SK-N-SH (cell line): ENCODE data around the gene MRPS22. TPM values are rescaled to one million over a fixed set of nuclear protein-coding genes. Genes with fewer than 3 reads are reported as not detected.
A peak's percentile ranks its signal among the peaks of the same experiment; 100 is the strongest.

Experiments used
- CTCF ChIA-PET: fragments of 300-600, 350-600 bp; formaldehyde crosslinking; extraction: SDS; loops from one replicate; lab custom pipeline; 2021; lab: Yijun Ruan, JAX
- POLR2A ChIA-PET: fragments of 350-600 bp; sonication (Branson Sonifier 250); formaldehyde crosslinking; extraction: SDS; loops from one replicate; lab custom pipeline; 2020; ENCODE audit warnings: antibody characterized with exemption, inconsistent platforms; lab: Yijun Ruan, JAX
- DNase-seq: peaks from one replicate; pipeline ENCODE4 v3.0.0; 2012
- H2AFZ ChIP-seq: fragments of 200-600 bp; sonication (generic); 2 replicates; pipeline ENCODE4 v1.8.1; 2016; ENCODE audit warnings: antibody characterized with exemption, mild to moderate bottlenecking, low read depth
- H3F3A ChIP-seq: fragments of 200-600 bp; sonication (generic); replicated peaks from 2 replicates; pipeline ENCODE3; 2016; ENCODE audit warnings: antibody characterized with exemption, mild to moderate bottlenecking; ENCODE audit not compliant: insufficient read depth
- H3K27ac ChIP-seq, 2 experiments: fragments of 200-500 bp in 1 of 2; fragments of 200-600 bp in 1 of 2; sonication (Bioruptor generic) in 1 of 2; sonication (generic), shearing (Covaris generic) in 1 of 2; 2 replicates each; pipeline versions ENCODE4 v1.5.1 to v1.6.1; 2014 to 2016; ENCODE audit warnings: low read depth in 2 of 2, inconsistent platforms in 1 of 2, low read length in 1 of 2, mild to moderate bottlenecking in 1 of 2, mixed read lengths in 1 of 2
- H3K27me3 ChIP-seq: fragments of 200-600 bp; sonication (generic), shearing (Covaris generic); 2 replicates; pipeline ENCODE4 v1.6.1; 2016; ENCODE audit warnings: mixed run types; ENCODE audit not compliant: insufficient read depth
- H3K36me3 ChIP-seq, 2 experiments: fragments of 200-500 bp in 1 of 2; fragments of 200-600 bp in 1 of 2; sonication (Bioruptor generic) in 1 of 2; sonication (generic) in 1 of 2; replicated peaks in 1 of 2; 2 replicates each; pipeline versions ENCODE3 to v1.5.1; 2014 to 2016; ENCODE audit warnings: low read length in 1 of 2, mild to moderate bottlenecking in 1 of 2; ENCODE audit not compliant: insufficient read depth in 2 of 2, control insufficient read depth in 1 of 2
- H3K4me1 ChIP-seq, 2 experiments: fragments of 200-500 bp in 1 of 2; fragments of 200-600 bp in 1 of 2; sonication (Bioruptor generic) in 1 of 2; sonication (generic), shearing (Covaris generic) in 1 of 2; 2 replicates each; pipeline versions ENCODE4 v1.5.1 to v1.6.1; 2014 to 2016; ENCODE audit warnings: low read depth in 1 of 2, low read length in 1 of 2, mixed run types in 1 of 2; ENCODE audit not compliant: insufficient read depth in 2 of 2, control insufficient read depth in 1 of 2
- H3K4me2 ChIP-seq: fragments of 200-600 bp; sonication (generic), shearing (Covaris generic); 2 replicates; pipeline ENCODE4 v1.6.1; 2017; ENCODE audit warnings: mixed run types
- H3K4me3 ChIP-seq, 2 experiments: fragments of 200-500 bp in 1 of 2; fragments of 200-600 bp in 1 of 2; sonication (Bioruptor generic) in 1 of 2; sonication (generic), shearing (Covaris generic) in 1 of 2; 2 replicates each; pipeline versions ENCODE4 v1.5.1 to v1.8.1; 2014 to 2016; ENCODE audit warnings: low read depth in 2 of 2, inconsistent platforms in 1 of 2, low read length in 1 of 2, mild to moderate bottlenecking in 1 of 2, mixed read lengths in 1 of 2, moderate library complexity in 1 of 2
- H3K79me2 ChIP-seq: fragments of 200-600 bp; sonication (generic); 2 replicates; pipeline ENCODE4 v1.8.1; 2017; ENCODE audit warnings: mild to moderate bottlenecking; ENCODE audit not compliant: insufficient read depth
- H3K9ac ChIP-seq: fragments of 200-600 bp; sonication (generic); 2 replicates; pipeline ENCODE4 v1.6.1; 2017; ENCODE audit warnings: mixed run types
- H3K9me2 ChIP-seq: fragments of 200-600 bp; sonication (generic); 2 replicates; pipeline ENCODE4 v1.6.1; 2017; ENCODE audit warnings: mixed run types
- H3K9me3 ChIP-seq: fragments of 200-600 bp; sonication (generic); 2 replicates; pipeline ENCODE4 v1.6.1; 2017; ENCODE audit warnings: mixed run types, mild to moderate bottlenecking, moderate library complexity
- H4K20me1 ChIP-seq: fragments of 200-600 bp; sonication (generic); 2 replicates; pipeline ENCODE4 v1.6.1; 2017; ENCODE audit warnings: mild to moderate bottlenecking, mixed run types; ENCODE audit not compliant: insufficient read depth
- ELF1 ChIP-seq: IDR thresholded peaks from 2 replicates; pipeline ENCODE4 v1.4.0; 2012
- EZH2phosphoT487 ChIP-seq: fragments of 200-600 bp; sonication (generic); IDR thresholded peaks from 2 replicates; pipeline ENCODE4 v1.6.1; 2017; ENCODE audit warnings: low read depth, mixed run types, mild to moderate bottlenecking, antibody characterized with exemption, moderate library complexity, borderline replicate concordance
- FOSL2 ChIP-seq: IDR thresholded peaks from 2 replicates; pipeline ENCODE4 v1.4.0; 2012; ENCODE audit warnings: low read depth, mild to moderate bottlenecking, moderate library complexity, borderline replicate concordance
- NFIC ChIP-seq: IDR thresholded peaks from 2 replicates; pipeline ENCODE4 v1.4.0; 2012; ENCODE audit warnings: borderline replicate concordance
- RAD21 ChIP-seq: IDR thresholded peaks from 2 replicates; pipeline ENCODE4 v1.6.1; 2012; ENCODE audit warnings: mild to moderate bottlenecking, low read length
- SIN3A ChIP-seq: IDR thresholded peaks from 2 replicates; pipeline ENCODE4 v1.6.1; 2012; ENCODE audit warnings: low read depth, mild to moderate bottlenecking, low read length, moderate library complexity, borderline replicate concordance
- SMC3 ChIP-seq: IDR thresholded peaks from 2 replicates; pipeline ENCODE4 v1.6.1; 2012; ENCODE audit warnings: low read depth, low read length, improper control_type of control experiment
- TAF1 ChIP-seq: IDR thresholded peaks from 2 replicates; pipeline ENCODE4 v1.6.1; 2012; ENCODE audit warnings: low read depth, mild to moderate bottlenecking, low read length, moderate library complexity, borderline replicate concordance
- TEAD4 ChIP-seq: IDR thresholded peaks from 2 replicates; pipeline ENCODE4 v1.4.0; 2012; ENCODE audit warnings: mild to moderate bottlenecking, borderline replicate concordance; ENCODE audit not compliant: insufficient read depth
- WGBS: methylation state at CpG from one replicate; pipeline ENCODE4 v1.1.6; 2017; ENCODE audit warnings: low lambda C conversion rate; 5-methylcytosine and 5-hydroxymethylcytosine counted together
- polyA plus RNA-seq, 3 experiments: library from polyadenylated mRNA; depleted of rRNA; stranded (reverse); fragments of >200 nt; gene quantifications; 2 replicates each; pipeline ENCODE4 v1.2.3, GENCODE V29; 2012
- TF ChIP-seq, protein P1 (sequence below): IDR thresholded peaks from 2 replicates; pipeline ENCODE4; 2012
- TF ChIP-seq, protein P2 (sequence below): IDR thresholded peaks from 2 replicates; pipeline ENCODE4 v1.4.0; 2012; ENCODE audit warnings: low read depth, borderline replicate concordance
- TF ChIP-seq, protein P3 (sequence below): IDR thresholded peaks from 2 replicates; pipeline ENCODE4 v1.4.0; 2012; ENCODE audit warnings: low read depth, borderline replicate concordance
- TF ChIP-seq, protein P4 (sequence below): fragments of 150-350 bp; IDR thresholded peaks from 2 replicates; pipeline ENCODE4 v1.6.1; 2016; ENCODE audit warnings: mild to moderate bottlenecking, low read depth, low read length

The MRPS22 gene
- polyA plus RNA-seq, 1 of the 3 experiments (the other 2 are of a cell fraction), result 50.6 TPM

DNA sequence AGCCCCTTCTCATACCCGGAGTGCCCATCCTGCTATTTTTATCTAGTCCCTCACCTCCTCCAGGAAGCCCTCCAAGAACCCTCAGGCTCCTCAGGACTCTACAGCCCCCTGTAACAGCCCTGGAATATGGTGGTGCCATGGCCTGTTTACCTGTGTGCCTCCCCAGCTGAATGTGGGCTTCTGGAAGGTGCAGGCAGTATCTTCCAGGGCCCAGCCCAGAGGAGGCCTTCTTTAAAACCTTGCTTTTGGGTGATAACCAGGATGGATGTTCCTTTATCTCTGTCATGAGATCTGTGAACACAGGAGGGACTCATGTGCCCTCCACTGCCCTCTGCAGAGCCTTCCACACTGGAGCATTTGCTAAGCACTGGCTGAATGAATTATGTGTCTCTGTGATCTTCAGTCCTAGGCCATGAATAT lies 36.7 kb upstream of the MRPS22 start:
- 92% methylated on average over 1 of the region's 1 CpG for WGBS
- no peak overlapping the region for H3K9ac ChIP-seq
- CTCF ChIA-PET, result interaction anchor here (2.0 to 2.7 kb wide), 2 partner anchors 12 to 22 kb away, joined by 9 to 11 read pairs; no protein-coding TSS in a partner anchor

DNA sequence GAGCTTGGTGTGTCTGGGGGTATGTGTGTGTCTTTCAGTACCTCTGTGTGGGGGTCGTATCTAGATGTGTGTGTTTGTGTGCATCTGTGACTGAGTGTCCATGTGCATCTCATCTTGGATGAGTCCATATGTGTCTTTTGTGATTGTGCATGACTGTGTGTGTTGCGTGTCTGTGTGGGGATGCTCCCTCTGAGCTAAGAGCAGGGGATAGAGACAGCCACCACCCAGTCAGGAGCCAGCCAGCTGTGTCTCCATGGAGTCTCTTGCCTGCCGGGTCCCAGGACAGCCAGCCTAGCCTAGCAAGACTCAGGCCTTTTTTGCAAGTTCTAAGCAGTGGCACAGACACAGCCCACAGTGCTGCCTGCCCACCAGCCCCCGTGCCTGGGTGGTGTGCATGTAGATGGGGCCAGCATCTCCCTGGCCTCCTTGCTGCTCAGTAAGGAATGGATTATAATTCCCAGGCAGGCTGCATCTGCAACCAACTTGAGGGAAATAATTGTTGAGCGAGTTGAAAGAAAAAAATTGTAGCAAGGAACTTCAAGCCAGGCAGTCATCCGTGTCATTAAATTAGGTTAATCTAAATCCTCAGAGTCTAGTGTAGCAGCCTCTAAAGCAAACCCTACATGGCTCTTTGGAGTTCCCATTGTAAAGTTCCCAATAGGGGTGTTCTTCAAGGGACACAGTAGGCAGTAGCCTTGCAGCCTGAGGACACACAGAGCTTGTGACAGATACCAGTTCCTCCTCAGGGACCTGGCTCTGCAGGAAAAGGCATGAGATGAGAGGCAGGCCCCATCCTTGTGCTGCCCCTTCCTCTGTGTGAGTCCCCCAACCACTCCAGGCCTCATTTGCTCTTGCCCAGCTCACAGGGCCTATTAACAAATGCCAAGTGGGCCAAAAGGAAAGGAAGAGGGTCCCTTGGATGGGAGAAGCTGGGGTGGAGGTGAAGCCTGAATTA lies 35.9 kb upstream of the MRPS22 start:
- ChIA-PET POLR2A (no interaction called here), CTCF (interaction anchor here (0.7 to 2.7 kb wide), 3 partner anchors 11 to 392 kb away, joined by 3 to 11 read pairs (median 9); no protein-coding TSS in a partner anchor)
- TF ChIP-seq, protein P1, sequence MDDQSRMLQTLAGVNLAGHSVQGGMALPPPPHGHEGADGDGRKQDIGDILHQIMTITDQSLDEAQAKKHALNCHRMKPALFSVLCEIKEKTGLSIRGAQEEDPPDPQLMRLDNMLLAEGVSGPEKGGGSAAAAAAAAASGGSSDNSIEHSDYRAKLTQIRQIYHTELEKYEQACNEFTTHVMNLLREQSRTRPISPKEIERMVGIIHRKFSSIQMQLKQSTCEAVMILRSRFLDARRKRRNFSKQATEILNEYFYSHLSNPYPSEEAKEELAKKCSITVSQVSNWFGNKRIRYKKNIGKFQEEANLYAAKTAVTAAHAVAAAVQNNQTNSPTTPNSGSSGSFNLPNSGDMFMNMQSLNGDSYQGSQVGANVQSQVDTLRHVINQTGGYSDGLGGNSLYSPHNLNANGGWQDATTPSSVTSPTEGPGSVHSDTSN, result no peak
- TF ChIP-seq, protein P2, sequence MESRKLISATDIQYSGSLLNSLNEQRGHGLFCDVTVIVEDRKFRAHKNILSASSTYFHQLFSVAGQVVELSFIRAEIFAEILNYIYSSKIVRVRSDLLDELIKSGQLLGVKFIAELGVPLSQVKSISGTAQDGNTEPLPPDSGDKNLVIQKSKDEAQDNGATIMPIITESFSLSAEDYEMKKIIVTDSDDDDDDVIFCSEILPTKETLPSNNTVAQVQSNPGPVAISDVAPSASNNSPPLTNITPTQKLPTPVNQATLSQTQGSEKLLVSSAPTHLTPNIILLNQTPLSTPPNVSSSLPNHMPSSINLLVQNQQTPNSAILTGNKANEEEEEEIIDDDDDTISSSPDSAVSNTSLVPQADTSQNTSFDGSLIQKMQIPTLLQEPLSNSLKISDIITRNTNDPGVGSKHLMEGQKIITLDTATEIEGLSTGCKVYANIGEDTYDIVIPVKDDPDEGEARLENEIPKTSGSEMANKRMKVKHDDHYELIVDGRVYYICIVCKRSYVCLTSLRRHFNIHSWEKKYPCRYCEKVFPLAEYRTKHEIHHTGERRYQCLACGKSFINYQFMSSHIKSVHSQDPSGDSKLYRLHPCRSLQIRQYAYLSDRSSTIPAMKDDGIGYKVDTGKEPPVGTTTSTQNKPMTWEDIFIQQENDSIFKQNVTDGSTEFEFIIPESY, result no peak
- TF ChIP-seq ELF1 (no peak), TEAD4 (no peak), RAD21 (no peak), SIN3A (no peak), FOSL2 (no peak), TAF1 (no peak), SMC3 (no peak)
- TF ChIP-seq, protein P3, sequence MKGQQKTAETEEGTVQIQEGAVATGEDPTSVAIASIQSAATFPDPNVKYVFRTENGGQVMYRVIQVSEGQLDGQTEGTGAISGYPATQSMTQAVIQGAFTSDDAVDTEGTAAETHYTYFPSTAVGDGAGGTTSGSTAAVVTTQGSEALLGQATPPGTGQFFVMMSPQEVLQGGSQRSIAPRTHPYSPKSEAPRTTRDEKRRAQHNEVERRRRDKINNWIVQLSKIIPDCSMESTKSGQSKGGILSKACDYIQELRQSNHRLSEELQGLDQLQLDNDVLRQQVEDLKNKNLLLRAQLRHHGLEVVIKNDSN, result no peak
- H3K4me1 ChIP-seq, result peaks cover 3 to 44% of the 10 kb centered on the region in 2 experiments; a peak in 3 of 4 replicates
- no peak overlapping the region for H3K4me3 ChIP-seq
- H3F3A ChIP-seq, result peaks cover 25% of the 10 kb centered on the region
- no peak overlapping the region for H3K9ac ChIP-seq
- no peaks in the 10 kb centered on the region for H3K36me3 ChIP-seq
- WGBS, result 77% methylated on average over 5 of the region's 6 CpGs
- no peaks in the 10 kb centered on the region for H3K9me3 ChIP-seq
- H3K9me2 ChIP-seq, result no peaks in the 10 kb centered on the region
- peak overlapping the region; percentile 53 for H3K4me2 ChIP-seq
- H3K79me2 ChIP-seq, result no peaks in the 10 kb centered on the region
- H2AFZ ChIP-seq, result no peak overlapping the region
- no peaks in the 10 kb centered on the region for H4K20me1 ChIP-seq
- no peaks in the 10 kb centered on the region for H3K27me3 ChIP-seq
- H3K27ac ChIP-seq, result peak overlapping the region in 1 of 2 experiments; percentile 63; a peak in 2 of 4 replicates
- DNase-seq, result no peak

More for the DNA sequence above, 36.7 kb upstream of the MRPS22 start:
- Histone ChIP-seq H3K9me3 (no peaks in the 10 kb centered on the region), H3K36me3 (no peaks in the 10 kb centered on the region), H3F3A (peaks cover 29% of the 10 kb centered on the region), H3K4me3 (no peak overlapping the region), H4K20me1 (no peaks in the 10 kb centered on the region), H2AFZ (no peak overlapping the region), H3K27ac (0 out of 4 replicates have a peak overlapping the region, but pooled peaks of 1 of the 2 experiments have one; percentile 63), H3K79me2 (no peaks in the 10 kb centered on the region), H3K4me1 (peaks cover 3 to 45% of the 10 kb centered on the region in 2 experiments; a peak in 3 of 4 replicates)
- POLR2A ChIA-PET, result no interaction called here
- DNase-seq, result no peak
- TF ChIP-seq ELF1, result no peak
- TF ChIP-seq, protein P4, sequence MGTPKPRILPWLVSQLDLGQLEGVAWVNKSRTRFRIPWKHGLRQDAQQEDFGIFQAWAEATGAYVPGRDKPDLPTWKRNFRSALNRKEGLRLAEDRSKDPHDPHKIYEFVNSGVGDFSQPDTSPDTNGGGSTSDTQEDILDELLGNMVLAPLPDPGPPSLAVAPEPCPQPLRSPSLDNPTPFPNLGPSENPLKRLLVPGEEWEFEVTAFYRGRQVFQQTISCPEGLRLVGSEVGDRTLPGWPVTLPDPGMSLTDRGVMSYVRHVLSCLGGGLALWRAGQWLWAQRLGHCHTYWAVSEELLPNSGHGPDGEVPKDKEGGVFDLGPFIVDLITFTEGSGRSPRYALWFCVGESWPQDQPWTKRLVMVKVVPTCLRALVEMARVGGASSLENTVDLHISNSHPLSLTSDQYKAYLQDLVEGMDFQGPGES, result no peak
- no peak for TF ChIP-seq SIN3A
- no peak for TF ChIP-seq EZH2phosphoT487
- TF ChIP-seq NFIC, result no peak
- TF ChIP-seq, all 33 proteins: peak for 0
- Histone ChIP-seq H3K9me2 (no peaks in the 10 kb centered on the region), H3K27me3 (no peaks in the 10 kb centered on the region), H3K4me2 (no peak overlapping the region)
